ENCODE measurements around the gene PTGFRN. TPM values are rescaled to one million over a fixed set of nuclear protein-coding genes. Genes with fewer than 3 reads are reported as not detected.

PTGFRN gene
- total and polyA plus RNA-seq, 9 of the 15 experiments (the other 6 are each of a cell fraction or from before 2014, with no cell fraction given): 17.3 to 33.1 (median 25.7) TPM

DNA sequence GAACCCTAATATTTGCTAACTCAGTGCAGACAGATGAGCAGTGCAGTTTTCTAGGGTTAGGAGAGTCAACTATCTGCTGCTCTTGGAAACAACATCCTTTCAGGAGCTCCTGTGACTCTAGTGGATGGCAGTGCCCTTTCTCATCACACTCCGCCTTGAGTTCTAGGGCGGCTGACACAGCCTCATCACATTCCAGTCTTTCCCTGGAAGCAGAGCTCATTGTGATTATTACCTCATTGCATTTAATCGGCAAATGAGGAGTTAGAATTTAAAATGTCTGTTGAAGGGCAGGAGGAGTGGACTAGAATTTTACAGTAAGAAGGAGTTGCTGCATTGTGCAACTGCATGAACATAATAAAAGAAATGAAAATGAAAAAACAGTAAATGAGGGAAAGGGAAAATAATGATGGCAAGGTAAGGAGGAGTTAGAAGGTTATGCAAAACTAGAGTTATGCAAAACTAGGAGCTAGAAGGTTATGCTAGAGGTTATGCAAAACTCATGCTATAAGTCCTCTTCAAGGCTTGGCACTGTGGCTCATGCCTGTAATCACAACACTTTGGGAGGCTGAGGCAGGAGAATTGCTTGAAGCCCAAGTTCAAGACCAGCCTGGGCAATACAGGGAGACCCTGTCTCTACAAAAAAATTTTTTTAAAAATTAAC, 6.9 kb upstream of the PTGFRN start:
- 51% methylated on average over 3 of the region's 3 CpGs for WGBS (ENCODE audit: insufficient coverage, low coverage, missing lambda C conversion rate)
- intact Hi-C loops (cut with micrococcal nuclease) (no loop called here), in situ Hi-C loops (cut with MboI) (no loop called here)
- Histone ChIP-seq H3K9me1 (ENCODE audit: control insufficient read depth, insufficient read depth, low read length) (no peaks in the 10 kb centered on the region), H3K27me3 (ENCODE audit: control insufficient read depth in 2 of 2, insufficient read depth in 2 of 2, low read length in 2 of 2) (peaks cover 5 to 11% of the 10 kb centered on the region in 2 experiments; a peak in 3 of 5 replicates), H4K20me1 (replicated peaks; ENCODE audit: control insufficient read depth, insufficient read depth, low read length) (no peaks in the 10 kb centered on the region), H3K9me3 (replicated peaks; ENCODE audit: control insufficient read depth, insufficient read depth, low read depth, low read length) (0 out of 2 replicates have a peak, but pooled peaks cover 2% of the 10 kb centered on the region), H3K36me3 (ENCODE audit: control insufficient read depth, insufficient read depth, low read length) (no peaks in the 10 kb centered on the region), H3K9ac (ENCODE audit: insufficient read depth in 1 of 2, low read depth in 2 of 2, low read length in 2 of 2) (no peak overlapping the region), H3K27ac (ENCODE audit: extremely low read depth, low read depth, low read length) (no peak overlapping the region), H2AFZ (ENCODE audit: low read depth, low read length) (no peak overlapping the region), H3K4me3 (no peak overlapping the region), H3K4me1 (replicated peaks in 1 of 2; ENCODE audit: control insufficient read depth in 2 of 2, insufficient read depth in 2 of 2, low read length in 2 of 2) (no peaks in the 10 kb centered on the region; a peak in 3 of 5 replicates), H3K79me2 (ENCODE audit: control insufficient read depth, insufficient read depth, low read length) (no peaks in the 10 kb centered on the region), H3K4me2 (ENCODE audit: insufficient read depth, low read length) (no peak overlapping the region)
- ChIA-PET POLR2A (interaction anchor here (0.6 to 2.4 kb wide), 5 partner anchors 9 to 134 kb away, joined by 3 to 13 read pairs (median 4); no protein-coding TSS in a partner anchor), CTCF (ENCODE audit: low intra/inter-chr PET ratio) (no interaction called here)
- FAIRE-seq (no peak), ATAC-seq (no peak), DNase-seq (ENCODE audit: extremely low read depth in 1 of 4, low spot score in 3 of 4) (no peak)
- BruUV-seq (replicated peaks): no TSS peak
- no peak for TF ChIP-seq SRSF7 (optimal IDR thresholded peaks at IDR 0.05; ENCODE audit: low read depth, low read length)
- 0 out of 2 replicates have a peak, but pooled peaks have one; percentile 10 for TF ChIP-seq CEBPB (tag; IDR thresholded peaks at IDR 0.05)
- no peak for TF ChIP-seq SNRNP70 (optimal IDR thresholded peaks at IDR 0.05; ENCODE audit: low read depth, low read length)
- no peak for TF ChIP-seq ZBTB17 (CRISPR knock-in tag; IDR thresholded peaks at IDR 0.05)

DNA sequence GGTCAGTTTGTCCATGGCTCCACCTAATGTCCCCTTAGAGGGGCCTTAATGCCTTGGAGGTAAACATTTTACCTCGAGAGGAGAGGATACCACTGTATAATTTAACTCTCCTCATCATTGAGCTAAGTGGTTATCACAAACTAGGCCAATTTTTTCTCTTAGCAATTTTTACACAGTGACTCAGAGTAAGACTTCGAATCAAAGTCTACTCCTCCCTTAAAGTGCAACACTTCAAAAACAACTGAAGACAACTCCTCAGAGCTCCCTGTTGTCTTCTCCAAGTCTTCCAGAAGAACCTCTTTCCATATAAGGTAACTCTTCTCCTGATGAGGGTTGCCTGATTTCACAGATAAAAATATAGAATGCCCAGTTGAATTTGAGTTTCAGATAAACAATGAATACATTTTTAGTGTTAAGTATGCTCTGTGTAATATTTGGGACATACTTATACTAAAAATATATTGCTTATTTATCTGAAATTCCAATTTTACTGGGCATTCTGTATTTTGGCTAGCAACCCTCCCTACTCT, 4.9 kb upstream of the PTGFRN start:
- Histone ChIP-seq H2AFZ (ENCODE audit: low read depth, low read length) (no peak overlapping the region), H3K4me2 (ENCODE audit: insufficient read depth, low read length) (no peak overlapping the region), H3K9ac (ENCODE audit: insufficient read depth in 1 of 2, low read depth in 2 of 2, low read length in 2 of 2) (no peak overlapping the region), H3K36me3 (ENCODE audit: control insufficient read depth, insufficient read depth, low read length) (no peaks in the 10 kb centered on the region), H3K27ac (ENCODE audit: extremely low read depth, low read depth, low read length) (no peak overlapping the region), H3K79me2 (ENCODE audit: control insufficient read depth, insufficient read depth, low read length) (no peaks in the 10 kb centered on the region), H4K20me1 (replicated peaks; ENCODE audit: control insufficient read depth, insufficient read depth, low read length) (no peaks in the 10 kb centered on the region), H3K27me3 (ENCODE audit: control insufficient read depth in 2 of 2, insufficient read depth in 2 of 2, low read length in 2 of 2) (peaks cover 5 to 11% of the 10 kb centered on the region in 2 experiments; a peak in 3 of 5 replicates), H3K9me1 (ENCODE audit: control insufficient read depth, insufficient read depth, low read length) (no peaks in the 10 kb centered on the region), H3K4me1 (replicated peaks in 1 of 2; ENCODE audit: control insufficient read depth in 2 of 2, insufficient read depth in 2 of 2, low read length in 2 of 2) (peaks cover 5 to 8% of the 10 kb centered on the region in 2 experiments; a peak in 4 of 5 replicates), H3K4me3 (no peak overlapping the region), H3K9me3 (replicated peaks; ENCODE audit: control insufficient read depth, insufficient read depth, low read depth, low read length) (no peaks in the 10 kb centered on the region)
- ATAC-seq (no peak), DNase-seq (ENCODE audit: extremely low read depth in 1 of 4, low spot score in 3 of 4) (no peak), FAIRE-seq (no peak)
- WGBS (ENCODE audit: insufficient coverage, low coverage, missing lambda C conversion rate): 3% methylated on average over 2 of the region's 2 CpGs
- in situ Hi-C loops (cut with MboI): no loop called here
- intact Hi-C loops (cut with micrococcal nuclease): no loop called here
- CTCF ChIA-PET (ENCODE audit: low intra/inter-chr PET ratio): no interaction called here
- BruUV-seq (replicated peaks): no TSS peak
- no peak for TF ChIP-seq ZNF444 (CRISPR knock-in tag; IDR thresholded peaks at IDR 0.05)
- TF ChIP-seq FOSL1 (tag; conservative IDR thresholded peaks at IDR 0.05): peak; percentile 18; the same call in 1 of the 2 replicates
- TF ChIP-seq SRF (CRISPR knock-in tag; IDR thresholded peaks at IDR 0.05): peak in 1 of 2 experiments; percentile 65; a peak in 1 of 4 replicates
- TF ChIP-seq ZNF134 (CRISPR knock-in tag; conservative IDR thresholded peaks at IDR 0.05): peak; percentile 97
- POLR2A ChIA-PET: interaction anchor here (0.6 to 0.7 kb wide), 2 partner anchors 15 to 20 kb away, joined by 3 read pairs; no protein-coding TSS in a partner anchor
